DOHH2 (cell line): ENCODE results near the gene SDC4.

ENCODE experiments used
- CTCF ChIP-seq: fragments of 200-600 bp; sonication (generic); IDR thresholded peaks from one replicate; pipeline ENCODE4 v1.5.1; 2014; ENCODE audit warnings: antibody characterized with exemption, mild to moderate bottlenecking, low read depth, low read length; ENCODE audit not compliant: poor library complexity, severe bottlenecking
- EZH2phosphoT487 ChIP-seq: fragments of 200-600 bp; sonication (generic); IDR thresholded peaks from 2 replicates; pipeline ENCODE4 v1.6.1; 2017; ENCODE audit warnings: borderline replicate concordance, mild to moderate bottlenecking, antibody characterized with exemption, low read length, moderate library complexity, mixed read lengths

DNA sequence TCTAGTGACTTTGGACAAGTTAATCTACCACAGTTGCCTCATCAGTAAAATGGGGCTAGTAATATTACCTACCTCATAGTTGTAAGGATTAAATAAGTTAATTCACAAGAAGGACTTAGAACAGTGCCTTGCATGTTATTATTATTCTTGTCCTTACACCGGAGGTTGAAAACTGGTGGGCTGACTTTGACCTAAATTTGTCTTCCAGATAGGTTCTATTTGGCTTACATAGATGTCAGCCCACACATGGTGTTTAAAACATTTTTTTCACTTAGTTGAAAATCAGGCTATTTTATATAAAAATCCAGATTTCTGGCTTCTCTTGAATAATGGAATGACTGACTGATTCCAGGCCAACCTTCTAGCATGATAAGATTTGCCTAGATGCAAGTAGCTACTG lies 18.0 kb upstream of the SDC4 start:
- TF ChIP-seq CTCF (no peak), EZH2phosphoT487 (no peak)
